ENCODE measurements around the gene DMBX1.

The DMBX1 gene

DNA sequence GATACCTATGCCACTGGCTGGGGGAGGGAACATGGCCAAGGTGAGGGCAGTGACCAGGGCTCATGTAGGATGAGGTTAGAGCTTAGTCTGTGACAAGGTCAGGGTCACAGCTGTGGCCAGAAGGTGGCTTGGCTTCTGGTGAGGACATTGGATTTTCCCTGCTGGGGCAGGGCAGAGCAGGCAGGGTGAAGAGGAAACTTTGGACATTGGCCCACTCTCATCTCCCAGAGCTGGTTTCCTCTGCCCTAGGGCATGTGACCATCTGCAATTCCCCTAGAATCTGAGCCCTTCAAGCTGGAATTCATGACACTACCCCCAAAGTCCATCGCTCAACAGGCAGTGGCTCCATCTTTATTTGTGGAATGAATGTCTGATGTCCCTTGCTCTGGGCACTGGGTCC, 5.3 kb downstream of the DMBX1 start:
- H3K4me3 ChIP-seq (ENCODE audit: low read length) = no peak overlapping the region
- no peak for TF ChIP-seq CTCF (conservative IDR thresholded peaks at IDR 0.05; ENCODE audit: low read depth, low read length)
- DNase-seq (ENCODE audit: low read depth) = no peak

- H3K4me3 ChIP-seq (ENCODE audit: low read length) = no peak overlapping the region
- TF ChIP-seq CTCF (conservative IDR thresholded peaks at IDR 0.05; ENCODE audit: low read depth, low read length) = no peak
These were observed 6.1 kb downstream of the DMBX1 start for GRCh38 chr1:46495778-46496177.

DNA sequence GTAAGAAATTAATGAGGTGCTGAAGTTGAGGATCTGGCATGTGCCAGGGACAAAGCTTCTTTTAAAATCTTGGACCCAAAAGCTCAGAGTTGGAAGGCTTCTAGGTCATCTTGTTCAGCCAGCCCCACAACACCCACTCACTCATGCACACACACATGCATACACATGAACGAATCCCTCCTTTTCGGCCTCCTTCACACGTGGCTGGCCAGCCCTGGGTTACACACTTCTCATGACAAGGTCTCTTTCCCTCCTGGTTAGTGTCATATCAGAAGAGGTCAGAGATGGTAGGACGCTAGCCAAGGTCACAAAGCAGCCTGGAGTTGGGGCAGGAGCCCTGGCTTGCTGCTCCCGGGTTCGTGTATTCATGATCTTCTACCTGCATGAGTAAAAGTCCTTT, 6.9 kb downstream of the DMBX1 start:
- DNase-seq (ENCODE audit: low read depth) = no peak
- no peak for TF ChIP-seq CTCF (conservative IDR thresholded peaks at IDR 0.05; ENCODE audit: low read depth, low read length)
- H3K4me3 ChIP-seq (ENCODE audit: low read length) = no peak overlapping the region

More at GRCh38 chr1:46495778-46496177, 6.1 kb downstream of the DMBX1 start:
- no peak for DNase-seq (ENCODE audit: low read depth)

GRCh38 chr1:46497020-46497419, 7.4 kb downstream of the DMBX1 start:
- no peak for TF ChIP-seq CTCF (conservative IDR thresholded peaks at IDR 0.05; ENCODE audit: low read depth, low read length)
- H3K4me3 ChIP-seq (ENCODE audit: low read length) = no peak overlapping the region
- DNase-seq (ENCODE audit: low read depth) = no peak

DNA sequence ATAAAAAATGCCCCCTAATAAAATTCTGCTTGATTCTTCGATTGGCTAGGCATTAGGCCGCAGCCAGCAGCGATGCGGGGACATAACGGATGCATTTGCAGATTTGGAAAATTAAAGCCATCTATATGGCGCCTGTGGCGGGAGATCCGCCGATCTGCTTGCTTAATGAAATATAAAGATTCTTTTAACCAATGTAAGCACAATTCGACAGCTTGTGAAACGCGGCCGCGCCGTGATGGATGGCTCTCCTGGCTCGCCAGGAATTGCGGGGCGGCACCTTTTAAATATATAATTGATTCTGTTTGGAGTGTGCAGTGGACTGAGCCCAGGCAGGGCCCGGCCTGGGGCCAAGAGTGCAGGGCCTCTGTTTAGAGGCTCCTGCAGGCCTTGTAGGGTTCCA, 8.0 kb downstream of the DMBX1 start:
- H3K4me3 ChIP-seq (ENCODE audit: low read length) = no peak overlapping the region
- no peak for TF ChIP-seq CTCF (conservative IDR thresholded peaks at IDR 0.05; ENCODE audit: low read depth, low read length)
- DNase-seq (ENCODE audit: low read depth) = no peak

GRCh38 chr1:46501528-46501927, 11.9 kb downstream of the DMBX1 start:
- DNase-seq (ENCODE audit: low read depth) = no peak
- TF ChIP-seq CTCF (conservative IDR thresholded peaks at IDR 0.05; ENCODE audit: low read depth, low read length) = no peak
- H3K4me3 ChIP-seq (ENCODE audit: low read length) = no peak overlapping the region

DNA sequence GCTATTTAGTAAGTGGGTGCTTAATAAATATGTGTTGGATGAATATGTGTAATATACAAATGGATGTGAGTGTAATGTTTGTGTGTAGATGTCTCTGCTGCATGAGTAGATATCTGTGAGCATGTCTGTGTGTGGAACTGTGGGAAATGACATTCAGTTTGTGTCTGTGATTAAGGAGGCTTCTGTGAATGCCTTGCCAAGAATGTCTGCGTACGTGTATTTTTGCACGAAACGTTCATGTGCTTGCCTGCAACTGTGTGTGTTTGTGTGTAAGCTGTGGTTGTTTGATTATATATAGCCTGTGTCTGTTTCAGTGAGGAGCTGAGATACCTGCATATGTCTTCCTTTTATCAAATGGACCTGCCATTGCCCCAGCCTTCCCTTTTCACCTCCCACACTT, 13.8 kb downstream of the DMBX1 start:
- TF ChIP-seq CTCF (conservative IDR thresholded peaks at IDR 0.05; ENCODE audit: low read depth, low read length) = no peak
- DNase-seq (ENCODE audit: low read depth) = no peak
- no peak overlapping the region for H3K4me3 ChIP-seq (ENCODE audit: low read length)

Data from retinal pigment epithelial cell (primary cell).